PC-9 (cell line): ENCODE data around the gene SH3BGRL3. TPM values are rescaled to one million over a fixed set of nuclear protein-coding genes. Genes with fewer than 3 reads are reported as not detected.
A peak's percentile ranks its signal among the peaks of the same experiment; 100 is the strongest.

Experiments used
- BruUV-seq: library from RNA; stranded (reverse); fragments of 400-500 nt; replicated peaks from 2 replicates; lab custom pipeline; 2021; lab: Mats Ljungman, UMichigan
- CTCF ChIA-PET: fragments of 300-600 bp; sonication (Branson Sonifier 250); formaldehyde crosslinking; loops from one replicate; lab custom pipeline; 2022; ENCODE audit warnings: antibody characterized with exemption; lab: Charles Lee
- POLR2A ChIA-PET: fragments of 300-600 bp; sonication (Branson Sonifier 250); formaldehyde crosslinking; loops from one replicate; lab custom pipeline; 2022; ENCODE audit warnings: antibody characterized with exemption; ENCODE audit not compliant: unreplicated experiment; lab: Charles Lee
- DNase-seq, 2 experiments: peaks; one replicate each; pipeline versions ENCODE4 v3.0.0 to v3.0.0-alpha.2; 2015 to 2022; ENCODE audit warnings: mixed read lengths in 1 of 2
- H2AFZ ChIP-seq: fragments of 200-600 bp; sonication (generic); 2 replicates; pipeline ENCODE4 v1.8.1; 2017; ENCODE audit warnings: antibody characterized with exemption
- H3F3A ChIP-seq: fragments of 200-600 bp; sonication (generic); 2 replicates; pipeline ENCODE4 v1.8.1; 2017; ENCODE audit warnings: antibody characterized with exemption, mild to moderate bottlenecking, low read depth; ENCODE audit not compliant: insufficient read depth
- H3K27ac ChIP-seq: fragments of 200-600 bp; sonication (generic); 2 replicates; pipeline ENCODE4 v1.6.1; 2016; ENCODE audit warnings: mixed run types
- H3K27me3 ChIP-seq: fragments of 200-600 bp; sonication (generic); 2 replicates; pipeline ENCODE4 v1.6.1; 2016; ENCODE audit warnings: low read depth, mixed run types; ENCODE audit not compliant: insufficient read depth
- H3K36me3 ChIP-seq: fragments of 200-600 bp; sonication (generic); 2 replicates; pipeline ENCODE4 v1.6.1; 2016; ENCODE audit warnings: low read depth, mixed run types
- H3K4me1 ChIP-seq: fragments of 200-600 bp; sonication (generic); replicated peaks from 2 replicates; pipeline ENCODE4 v1.6.1; 2016; ENCODE audit warnings: mixed run types; ENCODE audit not compliant: insufficient read depth
- H3K4me2 ChIP-seq: fragments of 200-600 bp; sonication (generic); 2 replicates; pipeline ENCODE4 v1.6.1; 2017; ENCODE audit warnings: mixed run types
- H3K4me3 ChIP-seq: fragments of 200-600 bp; sonication (generic); 2 replicates; pipeline ENCODE4 v1.6.1; 2016; ENCODE audit warnings: mixed run types
- H3K79me2 ChIP-seq: fragments of 200-600 bp; sonication (generic); 2 replicates; pipeline ENCODE4 v1.6.1; 2017; ENCODE audit warnings: low read depth, mixed run types
- H3K9me2 ChIP-seq: fragments of 200-600 bp; sonication (generic); 2 replicates; pipeline ENCODE4 v1.8.1; 2017; ENCODE audit warnings: mild to moderate bottlenecking; ENCODE audit not compliant: insufficient read depth
- H3K9me3 ChIP-seq: fragments of 200-600 bp; sonication (generic); 2 replicates; pipeline ENCODE4 v1.8.1; 2016; ENCODE audit warnings: low read depth; ENCODE audit not compliant: insufficient read depth
- H4K20me1 ChIP-seq: fragments of 200-600 bp; sonication (generic); 2 replicates; pipeline ENCODE4 v1.8.1; 2017; ENCODE audit not compliant: insufficient read depth
- EZH2 ChIP-seq: fragments of 200-600 bp; sonication (generic); IDR thresholded peaks from 2 replicates; pipeline ENCODE4 v1.8.0; 2017; ENCODE audit warnings: antibody characterized with exemption, low read depth
- intact Hi-C: fragments of 100-400 bp; cut with micrococcal nuclease; formaldehyde crosslinking; loops from one replicate; pipeline ENCODE4 v1.10.0; 2022; ENCODE audit not compliant: unreplicated experiment
- total RNA-seq: library from RNA; stranded (reverse); gene quantifications from 2 replicates; pipeline ENCODE4 v1.2.3, GENCODE V29; 2021
- TF ChIP-seq, protein P1 (sequence below): fragments of 200-600 bp; sonication (generic); conservative IDR thresholded peaks from 2 replicates; pipeline ENCODE4 v1.6.1; 2017; ENCODE audit warnings: mixed run types, antibody characterized with exemption, mild to moderate bottlenecking, moderate library complexity

SH3BGRL3 gene
- total RNA-seq, 1 experiment from 2014 or later, result 206 TPM

DNA sequence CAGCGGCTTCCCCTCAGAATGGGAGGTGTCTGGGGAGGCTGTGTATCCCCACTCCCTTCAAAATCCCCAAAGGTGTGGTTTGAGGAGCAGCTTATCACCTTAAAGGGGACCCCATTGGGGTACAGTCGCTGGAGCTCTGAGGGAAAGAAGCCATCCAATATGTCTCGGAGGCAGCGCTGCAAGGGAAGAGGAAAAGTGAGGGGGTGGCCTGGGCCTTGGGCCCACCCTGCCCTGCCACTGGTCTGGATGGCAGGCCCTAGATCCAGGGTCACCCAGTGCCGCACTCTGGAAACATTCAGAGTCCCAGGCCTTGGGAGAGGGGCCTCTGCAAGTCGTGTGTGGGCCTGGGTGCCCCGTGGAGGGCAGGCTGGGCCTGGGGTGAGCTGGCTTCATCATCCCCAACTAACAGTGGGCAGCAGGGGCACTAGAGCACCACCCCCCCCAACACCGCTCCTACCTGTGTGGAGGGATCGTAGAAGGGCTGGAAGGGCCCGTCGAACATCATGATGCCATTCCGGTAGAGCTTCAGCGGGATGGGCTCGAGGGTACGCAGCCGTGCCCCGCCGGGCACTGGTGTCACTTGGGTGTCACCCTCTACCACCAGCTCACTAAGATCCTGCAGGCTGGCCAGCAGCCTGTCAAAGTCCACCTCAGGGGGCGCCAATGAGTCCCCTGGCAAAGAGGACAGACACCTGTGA is 5.6 kb downstream of the SH3BGRL3 start:
- no TSS peak for BruUV-seq
- H3K36me3 ChIP-seq, result no peaks in the 10 kb centered on the region
- H3K79me2 ChIP-seq, result peaks cover 7% of the 10 kb centered on the region; the same call in 1 of the 2 replicates
- no peak overlapping the region for H3K27ac ChIP-seq
- ChIA-PET POLR2A (no interaction called here), CTCF (interaction anchor here (0.5 to 1.8 kb wide), 5 partner anchors 15 to 177 kb away, joined by 5 to 9 read pairs (median 7); no protein-coding TSS in a partner anchor)
- TF ChIP-seq, protein P1, sequence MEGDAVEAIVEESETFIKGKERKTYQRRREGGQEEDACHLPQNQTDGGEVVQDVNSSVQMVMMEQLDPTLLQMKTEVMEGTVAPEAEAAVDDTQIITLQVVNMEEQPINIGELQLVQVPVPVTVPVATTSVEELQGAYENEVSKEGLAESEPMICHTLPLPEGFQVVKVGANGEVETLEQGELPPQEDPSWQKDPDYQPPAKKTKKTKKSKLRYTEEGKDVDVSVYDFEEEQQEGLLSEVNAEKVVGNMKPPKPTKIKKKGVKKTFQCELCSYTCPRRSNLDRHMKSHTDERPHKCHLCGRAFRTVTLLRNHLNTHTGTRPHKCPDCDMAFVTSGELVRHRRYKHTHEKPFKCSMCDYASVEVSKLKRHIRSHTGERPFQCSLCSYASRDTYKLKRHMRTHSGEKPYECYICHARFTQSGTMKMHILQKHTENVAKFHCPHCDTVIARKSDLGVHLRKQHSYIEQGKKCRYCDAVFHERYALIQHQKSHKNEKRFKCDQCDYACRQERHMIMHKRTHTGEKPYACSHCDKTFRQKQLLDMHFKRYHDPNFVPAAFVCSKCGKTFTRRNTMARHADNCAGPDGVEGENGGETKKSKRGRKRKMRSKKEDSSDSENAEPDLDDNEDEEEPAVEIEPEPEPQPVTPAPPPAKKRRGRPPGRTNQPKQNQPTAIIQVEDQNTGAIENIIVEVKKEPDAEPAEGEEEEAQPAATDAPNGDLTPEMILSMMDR, result peak; percentile 39
- TF ChIP-seq EZH2, result no peak
- intact Hi-C loops, result no loop called here
- no peaks in the 10 kb centered on the region for H3K9me2 ChIP-seq
- peak in 1 of 2 experiments; percentile 34 for DNase-seq
- peaks cover 4% of the 10 kb centered on the region; the same call in 1 of the 2 replicates for H3F3A ChIP-seq
- H2AFZ ChIP-seq, result no peak overlapping the region
- H3K4me2 ChIP-seq, result no peak overlapping the region
- peaks cover 14% of the 10 kb centered on the region for H3K4me1 ChIP-seq
- H4K20me1 ChIP-seq, result 0 out of 2 replicates have a peak, but pooled peaks cover 3% of the 10 kb centered on the region
- no peaks in the 10 kb centered on the region for H3K9me3 ChIP-seq
- no peaks in the 10 kb centered on the region for H3K27me3 ChIP-seq
- H3K4me3 ChIP-seq, result no peak overlapping the region

DNA sequence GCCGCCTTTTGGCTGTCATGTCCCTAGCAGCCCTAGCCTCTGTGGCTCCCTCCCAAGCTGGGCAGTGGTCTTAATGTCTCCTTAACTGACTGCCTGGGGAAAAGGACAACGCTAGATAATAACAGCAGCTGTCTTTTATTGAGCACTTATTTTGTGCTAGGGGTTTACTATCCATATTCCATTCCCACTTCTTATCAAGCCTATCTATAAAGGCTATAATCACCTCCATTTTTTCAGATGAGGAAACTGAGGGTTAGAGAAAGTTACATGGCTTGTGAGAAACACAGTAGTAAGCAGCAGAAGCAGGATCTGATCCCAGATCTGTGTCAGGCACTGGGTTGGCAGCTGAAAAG is 6.2 kb downstream of the SH3BGRL3 start:
- peaks cover 2% of the 10 kb centered on the region; the same call in 1 of the 2 replicates for H3F3A ChIP-seq
- no peaks in the 10 kb centered on the region for H3K36me3 ChIP-seq
- intact Hi-C loops, result no loop called here
- 0 out of 2 replicates have a peak, but pooled peaks cover 3% of the 10 kb centered on the region for H4K20me1 ChIP-seq
- H3K4me3 ChIP-seq, result no peak overlapping the region
- no peaks in the 10 kb centered on the region for H3K9me2 ChIP-seq
- DNase-seq, result no peak
- peaks cover 9% of the 10 kb centered on the region for H3K4me1 ChIP-seq
- TF ChIP-seq, protein P1, result no peak
- no peak for TF ChIP-seq EZH2
- H3K27ac ChIP-seq, result no peak overlapping the region
- H3K4me2 ChIP-seq, result no peak overlapping the region
- no peaks in the 10 kb centered on the region for H3K9me3 ChIP-seq
- no peak overlapping the region for H2AFZ ChIP-seq
- ChIA-PET POLR2A (no interaction called here), CTCF (interaction anchor here (0.5 to 0.6 kb wide), 2 partner anchors 31 to 176 kb away, joined by 5 to 9 read pairs; no protein-coding TSS in a partner anchor)
- BruUV-seq, result no TSS peak
- no peaks in the 10 kb centered on the region for H3K27me3 ChIP-seq
- H3K79me2 ChIP-seq, result peaks cover 2% of the 10 kb centered on the region; the same call in 1 of the 2 replicates

DNA sequence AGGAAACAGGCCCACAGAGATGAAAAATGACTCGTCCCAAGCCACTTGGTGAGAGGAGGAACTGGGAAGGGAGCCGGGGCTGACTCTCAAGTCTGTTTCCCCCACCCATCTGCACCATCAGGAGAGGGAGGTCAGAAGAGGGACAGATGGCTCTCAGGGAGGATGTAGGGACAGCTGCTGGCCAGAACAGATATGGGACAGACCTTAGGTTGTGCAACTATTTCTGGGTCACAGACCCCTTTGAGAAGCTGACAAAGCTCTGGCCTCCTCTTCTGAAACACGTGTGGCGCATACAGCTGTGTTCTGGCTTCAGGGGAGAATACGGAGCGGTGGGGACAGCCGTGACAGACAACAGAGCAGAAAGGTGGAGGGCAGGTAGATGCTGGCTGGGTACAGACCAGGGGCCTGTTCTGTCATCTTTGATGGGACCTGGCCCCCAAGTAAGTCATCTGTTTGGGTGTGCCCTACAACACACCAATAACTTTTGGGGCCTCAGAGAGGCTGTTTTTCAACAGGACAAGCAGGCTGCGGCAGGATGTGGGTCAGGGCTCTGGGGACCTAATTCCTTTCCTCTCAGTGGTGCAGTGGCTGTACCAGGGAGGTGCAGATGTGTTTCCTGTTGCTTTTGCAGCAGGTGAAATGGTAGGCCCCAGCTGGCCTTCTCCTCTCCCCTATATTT is 7.3 kb downstream of the SH3BGRL3 start:
- H3K27me3 ChIP-seq, result no peaks in the 10 kb centered on the region
- no peaks in the 10 kb centered on the region for H4K20me1 ChIP-seq
- H3K4me1 ChIP-seq, result peaks cover 6% of the 10 kb centered on the region
- H3K4me3 ChIP-seq, result no peak overlapping the region
- BruUV-seq, result no TSS peak
- no peaks in the 10 kb centered on the region for H3K9me3 ChIP-seq
- H2AFZ ChIP-seq, result no peak overlapping the region
- H3K4me2 ChIP-seq, result no peak overlapping the region
- no peak for TF ChIP-seq EZH2
- TF ChIP-seq, protein P1, result no peak
- ChIA-PET CTCF (no interaction called here), POLR2A (no interaction called here)
- DNase-seq, result no peak
- H3K36me3 ChIP-seq, result no peaks in the 10 kb centered on the region
- intact Hi-C loops, result no loop called here
- no peaks in the 10 kb centered on the region; the same call in 1 of the 2 replicates for H3F3A ChIP-seq
- H3K27ac ChIP-seq, result no peak overlapping the region
- no peaks in the 10 kb centered on the region for H3K9me2 ChIP-seq
- no peaks in the 10 kb centered on the region for H3K79me2 ChIP-seq
